ENCODE measurements around the gene TMEM255B.
"Not testable (repeated sequence)": the region's sequence is repeated elsewhere in the genome, so short reads cannot be mapped to it uniquely, and the experiment has no call there.

Gene TMEM255B

GRCh38 chr13:113820813-113821651, 62.0 kb downstream of the TMEM255B start:
- no peak for DNase-seq

DNA sequence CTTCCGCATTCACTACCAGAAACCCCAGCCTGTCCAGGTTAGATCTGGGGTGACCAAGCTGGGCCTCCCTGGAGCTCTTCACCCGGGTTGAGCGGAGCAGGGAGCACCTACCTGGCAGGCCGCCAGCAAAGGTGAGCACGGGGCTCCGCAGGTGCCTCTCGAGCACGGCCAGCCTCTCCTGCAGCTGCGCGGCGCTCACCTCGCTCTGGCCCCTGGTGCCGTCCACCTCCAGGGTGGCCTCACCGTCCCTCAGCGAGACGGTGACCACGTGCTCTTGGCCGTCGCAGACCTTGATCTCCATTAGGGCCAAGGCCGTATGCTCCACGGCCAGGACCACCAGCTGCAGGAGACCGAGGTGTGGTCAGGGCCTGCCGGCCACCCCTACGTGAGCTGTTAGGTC, 62.8 kb downstream of the TMEM255B start:
- no peak for DNase-seq

DNA sequence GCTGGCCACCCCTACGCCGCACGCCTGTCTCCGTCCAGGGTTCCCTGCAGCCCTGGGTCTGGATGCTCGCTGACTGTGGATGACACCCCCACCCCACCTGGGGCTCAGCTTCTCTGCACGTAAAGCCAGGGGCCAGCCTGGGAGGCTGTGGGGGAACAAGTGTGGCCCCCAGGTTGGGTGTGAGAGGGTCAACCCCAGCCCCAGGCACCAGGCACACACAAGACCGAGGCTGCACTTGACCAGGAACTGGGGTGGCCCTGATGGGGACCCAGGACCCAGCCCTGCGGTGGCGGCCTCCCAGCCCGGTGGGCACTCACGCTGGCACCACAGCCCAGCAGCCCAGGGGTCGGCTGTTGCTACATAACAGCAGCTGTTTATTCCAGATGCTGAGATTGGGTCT, 63.2 kb downstream of the TMEM255B start:
- DNase-seq = no peak

DNA sequence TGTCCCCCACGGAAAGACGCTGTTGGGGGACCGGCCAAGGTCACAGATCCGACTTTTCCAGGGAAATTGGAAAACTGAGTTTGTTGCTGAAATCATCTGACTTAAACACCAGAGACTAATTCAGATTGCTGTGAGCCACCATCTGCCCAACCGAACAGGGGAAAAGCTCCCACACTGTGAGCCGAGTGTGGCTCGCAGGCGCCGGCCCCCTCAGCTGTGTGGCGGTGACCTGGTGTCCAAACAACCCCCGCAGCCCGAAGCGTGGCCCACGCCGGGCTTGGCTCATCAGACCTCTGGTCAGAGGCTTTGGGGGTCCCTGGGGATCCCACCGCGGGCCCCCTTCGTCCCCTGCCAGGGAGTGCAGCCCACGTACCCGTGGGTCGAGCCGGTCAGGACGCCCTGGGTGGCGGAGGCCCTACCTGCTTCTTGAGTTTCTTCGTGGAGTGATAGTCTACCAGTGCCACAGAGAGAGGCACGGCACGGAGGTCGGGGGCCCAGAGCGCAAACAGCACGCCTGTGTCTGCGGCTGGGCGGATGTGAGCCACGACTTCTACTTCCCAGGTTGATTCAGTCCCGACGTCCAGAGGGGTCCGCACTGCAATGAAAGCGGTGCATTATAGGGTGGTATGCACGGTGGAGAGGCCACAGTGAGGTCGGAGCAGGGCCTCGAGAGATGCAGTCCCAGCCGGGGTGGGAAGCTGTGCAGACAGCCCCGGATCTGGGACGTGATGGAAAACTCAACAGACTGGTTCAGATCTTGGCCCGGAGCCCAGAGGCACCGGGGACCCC, 64.1 kb downstream of the TMEM255B start:
- DNase-seq = no peak

DNA sequence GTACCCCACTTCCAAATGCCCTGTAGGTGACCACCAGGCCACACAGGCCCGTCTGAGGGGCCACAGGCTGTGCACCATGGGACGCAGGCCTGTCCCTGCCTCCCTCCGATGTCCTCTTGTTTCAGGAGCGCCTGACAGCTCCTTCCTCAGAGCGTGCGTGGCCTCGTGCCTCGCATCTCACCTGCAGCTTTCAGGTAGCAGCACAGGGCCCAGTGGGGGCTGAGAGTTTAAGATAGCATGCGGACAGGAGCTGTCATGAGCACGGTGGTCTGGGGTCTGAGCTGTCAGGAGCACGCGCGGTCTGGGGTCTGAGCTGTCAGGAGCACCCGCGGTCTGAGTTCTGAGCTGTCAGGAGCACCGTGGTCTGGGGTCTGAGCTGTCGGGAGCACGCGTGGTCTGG, 64.7 kb downstream of the TMEM255B start:
- no peak for DNase-seq

DNA sequence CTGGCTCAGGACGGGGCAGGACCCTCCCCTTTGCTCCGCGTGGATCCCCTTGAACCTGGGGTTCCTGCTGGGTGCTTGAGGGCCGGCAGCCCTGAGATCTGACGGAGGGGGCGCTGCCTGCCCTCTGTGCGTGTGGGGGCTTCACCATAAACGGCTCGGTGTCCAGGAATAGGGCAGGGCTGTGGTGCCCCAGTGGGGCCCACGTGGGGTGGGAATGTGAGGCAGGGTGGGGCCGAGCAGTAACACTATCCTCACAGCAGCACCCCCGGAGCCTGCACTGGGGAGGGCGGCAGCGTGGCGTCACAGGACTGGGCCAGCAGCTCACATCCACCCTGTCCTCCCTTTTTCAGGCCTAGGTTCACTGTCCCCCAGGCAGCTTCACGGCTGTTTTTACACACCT, 66.8 kb downstream of the TMEM255B start:
- DNase-seq = no peak

DNA sequence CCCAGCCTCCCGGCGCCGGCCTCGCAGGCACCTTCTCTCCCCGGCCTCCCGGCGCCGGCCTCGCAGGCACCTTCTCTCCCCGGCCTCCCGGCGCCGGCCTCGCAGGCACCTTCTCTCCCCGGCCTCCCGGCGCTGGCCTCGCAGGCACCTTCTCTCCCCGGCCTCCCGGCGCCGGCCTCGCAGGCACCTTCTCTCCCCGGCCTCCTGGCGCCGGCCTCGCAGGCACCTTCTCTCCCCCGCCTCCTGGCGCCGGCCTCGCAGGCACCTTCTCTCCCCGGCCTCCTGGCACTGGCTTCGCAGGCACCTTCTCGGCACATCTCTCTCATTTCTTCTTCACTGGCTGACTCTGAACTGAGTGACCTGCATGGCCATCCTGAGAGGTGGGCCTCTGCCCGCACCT, 67.4 kb downstream of the TMEM255B start:
- not testable (repeated sequence) for DNase-seq

GRCh38 chr13:113827021-113827420, 68.0 kb downstream of the TMEM255B start:
- DNase-seq = no peak

DNA sequence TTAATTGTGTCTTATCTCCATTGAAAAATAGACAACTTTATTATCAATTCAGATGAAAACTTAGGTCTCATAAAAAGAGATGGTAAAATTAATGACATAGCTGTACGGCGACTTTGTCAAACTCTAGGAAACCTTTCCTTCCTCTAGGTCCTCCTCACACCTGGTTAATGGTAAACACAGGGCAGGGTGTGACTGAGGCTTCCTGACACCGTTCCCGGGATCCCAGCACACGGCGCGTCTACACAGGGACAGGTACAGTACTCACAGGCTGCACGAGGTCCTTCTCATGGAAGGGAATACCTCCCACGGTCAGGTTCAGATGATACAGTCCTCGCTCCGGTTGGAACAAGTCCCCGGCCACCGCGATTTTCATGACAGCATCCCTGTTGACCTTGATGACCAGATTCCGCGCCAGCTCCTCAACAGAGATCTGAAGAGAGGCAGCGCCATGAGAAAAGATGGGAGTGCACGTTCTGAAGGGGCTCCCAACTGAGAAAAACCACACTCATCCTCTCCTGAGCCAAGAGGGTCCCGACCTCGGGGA, 69.3 kb downstream of the TMEM255B start:
- DNase-seq = no peak

GRCh38 chr13:113830426-113830950, 71.5 kb downstream of the TMEM255B start:
- DNase-seq = not testable (repeated sequence)

GRCh38 chr13:113831061-113831460, 72.0 kb downstream of the TMEM255B start:
- no peak for DNase-seq

GRCh38 chr13:113832205-113832604, 73.2 kb downstream of the TMEM255B start:
- no peak for DNase-seq

DNA sequence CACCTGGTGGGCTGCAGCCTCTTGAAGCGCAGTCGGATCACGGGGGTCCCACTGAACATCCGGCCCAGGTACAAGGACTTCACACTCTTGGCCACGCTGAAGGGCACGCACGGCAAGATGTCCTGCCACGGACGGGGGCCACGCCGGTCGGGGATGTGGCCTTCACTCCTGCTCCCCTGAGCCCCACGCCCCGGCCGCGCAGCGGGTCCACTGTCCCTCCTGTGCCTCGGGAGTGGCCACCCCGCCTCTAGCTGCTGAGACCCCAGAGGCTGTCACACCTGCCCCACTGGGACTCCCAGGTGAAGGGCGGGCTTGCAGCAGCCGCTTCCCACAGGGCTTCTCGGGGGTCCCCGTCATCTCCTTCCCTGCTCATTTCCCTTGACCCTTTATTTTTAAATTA, 73.6 kb downstream of the TMEM255B start:
- DNase-seq = no peak

- DNase-seq = no peak
Measured at GRCh38 chr13:113833111-113833830, 74.2 kb downstream of the TMEM255B start.

- not testable (repeated sequence) for DNase-seq
Measured at GRCh38 chr13:113834006-113834405, 75.0 kb downstream of the TMEM255B start.

- DNase-seq = no peak
Measured at GRCh38 chr13:113834496-113835200, 75.6 kb downstream of the TMEM255B start.

DNA sequence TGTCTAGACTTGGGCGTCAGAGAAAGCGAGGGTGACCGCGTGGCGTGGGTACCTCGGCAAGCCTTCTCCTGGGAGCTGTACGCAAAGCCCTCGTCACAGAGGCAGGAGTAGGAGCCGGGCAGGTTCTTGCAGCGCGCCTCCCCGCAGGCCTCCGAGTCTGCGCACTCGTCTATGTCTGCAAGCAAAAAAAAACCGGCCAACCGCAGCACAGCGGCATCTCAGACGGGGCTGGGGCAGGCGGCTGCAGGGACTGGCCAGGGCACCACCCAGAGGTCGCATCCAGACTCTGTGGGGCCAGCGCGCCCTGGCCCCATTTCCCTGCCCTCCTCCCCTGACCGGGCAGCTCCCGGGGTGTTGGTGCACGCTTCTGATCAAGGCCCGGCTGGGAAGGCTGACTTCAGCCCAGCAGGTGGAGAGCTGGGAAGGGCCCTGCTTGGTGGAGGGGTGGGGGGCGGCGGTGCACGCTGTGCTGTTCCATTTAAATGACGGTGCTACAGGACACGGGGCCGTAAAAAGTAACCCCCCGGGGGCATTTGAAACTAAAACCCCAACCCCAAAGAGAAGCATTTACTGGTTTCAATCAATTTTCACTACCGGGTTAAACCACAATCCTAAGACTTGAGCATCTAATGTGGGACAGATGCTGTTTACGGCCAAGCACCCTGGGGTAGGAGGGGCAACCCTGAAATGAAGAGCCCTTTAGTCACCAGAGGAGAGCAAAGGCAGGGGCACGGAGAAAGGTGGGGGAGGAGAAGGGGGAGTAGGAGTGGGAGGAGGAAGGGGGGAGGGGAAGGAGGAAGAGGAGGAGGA, 76.6 kb downstream of the TMEM255B start:
- no peak for DNase-seq

DNA sequence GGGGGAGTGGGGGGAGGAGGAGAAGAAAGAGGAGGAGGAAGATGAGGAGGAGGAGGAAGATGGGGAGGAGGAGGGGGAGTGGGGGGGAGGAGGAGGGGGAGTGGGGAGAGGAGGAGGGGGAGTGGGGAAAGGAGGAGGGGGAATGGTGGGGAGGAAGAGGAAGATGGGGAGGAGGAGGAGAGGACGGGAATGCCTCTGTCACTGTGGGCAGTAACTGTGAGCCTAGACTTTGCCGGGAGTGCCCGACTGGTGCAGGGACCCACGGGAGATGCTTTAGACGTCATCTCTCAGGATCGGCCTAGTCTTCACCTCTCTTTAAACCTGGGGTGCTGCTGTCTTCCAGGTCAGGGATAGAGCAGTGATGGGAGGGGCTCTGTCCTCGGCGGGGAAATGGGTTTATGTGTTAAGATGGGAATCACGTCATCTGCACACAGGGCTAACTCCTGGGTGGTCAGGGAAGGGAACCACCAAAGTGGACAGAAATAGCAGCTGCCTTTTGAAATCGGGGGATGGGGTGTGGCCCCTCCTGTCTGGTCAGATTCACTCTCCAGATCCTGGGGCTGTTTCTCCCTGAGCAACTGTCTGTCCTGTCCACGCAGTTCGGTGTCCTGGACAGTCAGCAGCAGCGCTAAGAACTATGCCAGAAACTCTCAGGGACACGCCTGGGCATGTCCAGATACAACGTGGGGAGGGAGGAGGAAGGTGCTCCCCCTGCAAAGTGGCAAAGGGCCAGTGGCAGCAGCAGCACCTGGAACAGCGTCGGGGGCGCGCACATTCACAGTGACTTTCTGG, 77.9 kb downstream of the TMEM255B start:
- DNase-seq = no peak

- no peak for DNase-seq
Measured at GRCh38 chr13:113837560-113838355, 78.7 kb downstream of the TMEM255B start.

Data from CD4-positive, alpha-beta T cell treated with Interleukin-4 for 1 hour (primary cell).